WI38 (cell line): ENCODE data around the gene HOMER1.

Experiments used
- H3K4me3 ChIP-seq: 2 replicates; pipeline ENCODE4 v1.5.1; 2011; ENCODE audit warnings: low read depth, mild to moderate bottlenecking, control low read depth, low read length
- CTCF ChIP-seq: IDR thresholded peaks from 2 replicates; pipeline ENCODE4 v1.5.1; 2012; ENCODE audit warnings: low read depth, mild to moderate bottlenecking, control low read depth, low read length

Gene HOMER1

GRCh38 chr5:79378510-79379186 lies 135.3 kb downstream of the HOMER1 start:
- H3K4me3 ChIP-seq: no peak overlapping the region
- TF ChIP-seq CTCF: no peak

GRCh38 chr5:79357398-79357797 lies 156.5 kb downstream of the HOMER1 start:
- TF ChIP-seq CTCF: no peak
- H3K4me3 ChIP-seq: no peak overlapping the region

- no peak overlapping the region for H3K4me3 ChIP-seq
- no peak for TF ChIP-seq CTCF
Measured at GRCh38 chr5:79349881-79350280, 164.1 kb downstream of the HOMER1 start.

- H3K4me3 ChIP-seq: no peak overlapping the region
- no peak for TF ChIP-seq CTCF
Measured at GRCh38 chr5:79349047-79349446, 164.9 kb downstream of the HOMER1 start.

GRCh38 chr5:79346420-79346824 lies 167.5 kb downstream of the HOMER1 start:
- no peak overlapping the region for H3K4me3 ChIP-seq
- TF ChIP-seq CTCF: no peak

- H3K4me3 ChIP-seq: no peak overlapping the region
- no peak for TF ChIP-seq CTCF
Measured at GRCh38 chr5:79333852-79334557, 179.9 kb downstream of the HOMER1 start.

GRCh38 chr5:79330071-79330470 lies 183.9 kb downstream of the HOMER1 start:
- no peak for TF ChIP-seq CTCF
- H3K4me3 ChIP-seq: no peak overlapping the region
